RWPE2 (cell line): ENCODE measurements around the gene CPM.

Source experiments
- ATAC-seq: fragments of 200-7000 bp; cut with Tn5 transposase; 3 replicates; pipeline ENCODE4 v1.9.1; 2021; ENCODE audit warnings: low read depth
- DNase-seq: peaks from one replicate; pipeline ENCODE4 v3.0.0-alpha.2; 2020; ENCODE audit warnings: low spot score
- H3K27ac ChIP-seq: fragments of 450-650 bp; 2 replicates; pipeline ENCODE4 v1.5.1; 2017; ENCODE audit warnings: mild to moderate bottlenecking; ENCODE audit not compliant: poor library complexity, severe bottlenecking
- H3K27me3 ChIP-seq: fragments of 250-450 bp; sonication (Bioruptor Pico); 2 replicates; pipeline ENCODE4 v1.5.1; 2021; ENCODE audit warnings: mild to moderate bottlenecking, moderate library complexity; ENCODE audit not compliant: insufficient read depth, poor library complexity, severe bottlenecking
- H3K36me3 ChIP-seq: fragments of 250-450 bp; sonication (Bioruptor Pico); 2 replicates; pipeline ENCODE4 v1.5.1; 2020; ENCODE audit warnings: low read depth, mild to moderate bottlenecking, moderate library complexity
- H3K4me1 ChIP-seq: fragments of 250-450 bp; sonication (Bioruptor Pico); 2 replicates; pipeline ENCODE4 v1.5.1; 2021; ENCODE audit warnings: mild to moderate bottlenecking, moderate library complexity; ENCODE audit not compliant: insufficient read depth, poor library complexity, severe bottlenecking
- H3K4me3 ChIP-seq: fragments of 250-450 bp; sonication (Bioruptor Pico); 2 replicates; pipeline ENCODE4 v1.5.1; 2021; ENCODE audit warnings: mild to moderate bottlenecking, moderate library complexity; ENCODE audit not compliant: severe bottlenecking
- H3K9me3 ChIP-seq: fragments of 250-450 bp; sonication (Bioruptor Pico); 2 replicates; pipeline ENCODE4 v1.5.1; 2021; ENCODE audit warnings: mild to moderate bottlenecking, moderate library complexity; ENCODE audit not compliant: severe bottlenecking
- TF ChIP-seq, protein P1 (sequence below): fragments of 450-650 bp; IDR thresholded peaks from one replicate; pipeline ENCODE4 v1.5.1; 2017; ENCODE audit warnings: mild to moderate bottlenecking, moderate library complexity; ENCODE audit not compliant: poor library complexity, severe bottlenecking

The CPM gene

GRCh38 chr12:68837215-68837614, 95.8 kb downstream of the CPM start:
- Histone ChIP-seq H3K27ac (no peak overlapping the region), H3K4me1 (no peaks in the 10 kb centered on the region), H3K4me3 (no peak overlapping the region), H3K9me3 (no peaks in the 10 kb centered on the region), H3K27me3 (no peaks in the 10 kb centered on the region), H3K36me3 (peaks cover 94% of the 10 kb centered on the region)
- ATAC-seq (no peak), DNase-seq (no peak)
- TF ChIP-seq, protein P1, sequence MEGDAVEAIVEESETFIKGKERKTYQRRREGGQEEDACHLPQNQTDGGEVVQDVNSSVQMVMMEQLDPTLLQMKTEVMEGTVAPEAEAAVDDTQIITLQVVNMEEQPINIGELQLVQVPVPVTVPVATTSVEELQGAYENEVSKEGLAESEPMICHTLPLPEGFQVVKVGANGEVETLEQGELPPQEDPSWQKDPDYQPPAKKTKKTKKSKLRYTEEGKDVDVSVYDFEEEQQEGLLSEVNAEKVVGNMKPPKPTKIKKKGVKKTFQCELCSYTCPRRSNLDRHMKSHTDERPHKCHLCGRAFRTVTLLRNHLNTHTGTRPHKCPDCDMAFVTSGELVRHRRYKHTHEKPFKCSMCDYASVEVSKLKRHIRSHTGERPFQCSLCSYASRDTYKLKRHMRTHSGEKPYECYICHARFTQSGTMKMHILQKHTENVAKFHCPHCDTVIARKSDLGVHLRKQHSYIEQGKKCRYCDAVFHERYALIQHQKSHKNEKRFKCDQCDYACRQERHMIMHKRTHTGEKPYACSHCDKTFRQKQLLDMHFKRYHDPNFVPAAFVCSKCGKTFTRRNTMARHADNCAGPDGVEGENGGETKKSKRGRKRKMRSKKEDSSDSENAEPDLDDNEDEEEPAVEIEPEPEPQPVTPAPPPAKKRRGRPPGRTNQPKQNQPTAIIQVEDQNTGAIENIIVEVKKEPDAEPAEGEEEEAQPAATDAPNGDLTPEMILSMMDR = no peak

DNA sequence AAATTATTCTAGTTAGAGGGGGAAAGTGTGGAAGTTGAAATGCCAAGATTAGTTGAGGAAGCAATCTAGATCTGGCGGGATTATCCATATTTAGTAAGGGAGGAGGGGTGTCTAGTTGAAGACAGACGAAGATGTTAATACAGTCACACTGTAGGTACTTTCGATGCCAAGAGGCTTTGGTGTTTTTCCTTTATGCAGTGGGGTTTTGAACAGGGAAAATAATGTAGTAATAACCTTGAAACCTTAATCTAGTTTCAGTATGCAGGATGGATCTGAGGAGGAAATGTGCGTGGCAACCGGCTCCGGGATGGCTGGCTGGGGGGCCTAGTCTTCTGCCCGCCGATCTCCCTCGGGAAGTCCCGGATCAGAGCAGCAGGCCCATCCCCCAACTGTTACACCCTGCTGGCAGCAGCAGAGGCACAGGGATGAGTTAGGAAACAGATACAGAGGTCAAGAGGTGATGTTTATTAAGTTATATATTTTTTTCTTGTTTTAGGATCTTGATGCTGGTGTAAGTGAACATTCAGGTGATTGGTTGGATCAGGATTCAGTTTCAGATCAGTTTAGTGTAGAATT, 97.5 kb downstream of the CPM start:
- ATAC-seq = no peak
- H3K4me1 ChIP-seq = no peaks in the 10 kb centered on the region
- peaks cover 96% of the 10 kb centered on the region for H3K36me3 ChIP-seq
- no peaks in the 10 kb centered on the region for H3K9me3 ChIP-seq
- TF ChIP-seq, protein P1 = no peak
- H3K4me3 ChIP-seq = no peak overlapping the region
- DNase-seq = no peak
- no peaks in the 10 kb centered on the region for H3K27me3 ChIP-seq
- no peak overlapping the region for H3K27ac ChIP-seq

GRCh38 chr12:68833508-68833907, 99.5 kb downstream of the CPM start:
- TF ChIP-seq, protein P1 = no peak
- ATAC-seq (no peak), DNase-seq (no peak)
- no peak overlapping the region for H3K4me3 ChIP-seq
- no peaks in the 10 kb centered on the region for H3K4me1 ChIP-seq
- H3K27ac ChIP-seq = no peak overlapping the region
- no peaks in the 10 kb centered on the region for H3K9me3 ChIP-seq
- H3K36me3 ChIP-seq = peaks cover 96% of the 10 kb centered on the region
- no peaks in the 10 kb centered on the region for H3K27me3 ChIP-seq

- peaks cover 2% of the 10 kb centered on the region for H3K4me1 ChIP-seq
- H3K36me3 ChIP-seq = peaks cover 96% of the 10 kb centered on the region
- H3K27me3 ChIP-seq = no peaks in the 10 kb centered on the region
- DNase-seq (no peak), ATAC-seq (no peak)
- no peak overlapping the region for H3K27ac ChIP-seq
- TF ChIP-seq, protein P1 = no peak
- no peaks in the 10 kb centered on the region for H3K9me3 ChIP-seq
- H3K4me3 ChIP-seq = no peak overlapping the region
These were observed 100.5 kb downstream of the CPM start for GRCh38 chr12:68832504-68832867.

DNA sequence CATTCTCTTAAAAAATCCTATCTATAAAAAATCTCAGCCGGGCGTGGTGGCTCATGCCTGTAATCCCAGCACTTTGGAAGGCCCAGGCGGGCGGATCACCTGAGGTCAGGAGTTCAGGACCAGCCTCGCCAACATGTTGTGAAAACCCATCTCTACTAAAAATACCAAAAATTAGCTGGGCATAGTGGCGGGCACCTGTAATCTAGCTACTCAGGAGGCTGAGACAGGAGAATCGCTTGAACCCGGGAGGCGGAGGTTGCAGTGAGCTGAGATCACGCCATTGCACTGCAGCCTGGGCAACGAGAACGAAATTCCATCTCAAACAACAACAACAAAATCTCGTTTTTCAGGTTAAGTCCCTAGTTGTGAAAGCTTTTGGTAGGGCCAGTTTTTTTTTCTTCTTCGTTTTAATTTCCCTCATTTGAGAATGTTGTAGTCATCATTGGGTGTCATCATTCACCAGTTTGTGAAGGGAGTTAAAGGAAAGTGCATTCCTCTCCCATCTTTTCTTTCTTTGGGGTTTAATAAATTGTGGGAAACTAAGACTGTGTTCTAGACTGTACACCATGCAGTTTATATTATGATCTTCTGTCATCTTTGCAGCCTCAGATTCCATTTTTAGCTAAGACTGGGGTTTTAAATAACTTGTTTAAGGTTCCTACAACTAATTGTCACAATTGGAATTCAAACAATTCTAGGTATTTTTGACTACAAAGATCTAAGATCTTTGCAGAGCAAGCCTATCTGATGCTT, 101.0 kb downstream of the CPM start:
- peaks cover 5% of the 10 kb centered on the region for H3K4me1 ChIP-seq
- TF ChIP-seq, protein P1 = no peak
- no peaks in the 10 kb centered on the region for H3K27me3 ChIP-seq
- peaks cover 96% of the 10 kb centered on the region for H3K36me3 ChIP-seq
- H3K27ac ChIP-seq = no peak overlapping the region
- no peak overlapping the region for H3K4me3 ChIP-seq
- H3K9me3 ChIP-seq = no peaks in the 10 kb centered on the region
- ATAC-seq (no peak), DNase-seq (no peak)
